C4-2B (cell line): ENCODE data around the gene SCN7A.

Source experiments
- ZFX ChIP-seq: fragments of 450-650 bp; IDR thresholded peaks from 2 replicates; pipeline ENCODE4 v1.6.1; 2017
- TF ChIP-seq, protein P1 (sequence below): fragments of 450-650 bp; conservative IDR thresholded peaks from 2 replicates; pipeline ENCODE4 v1.5.1; 2017; ENCODE audit warnings: mild to moderate bottlenecking

DNA sequence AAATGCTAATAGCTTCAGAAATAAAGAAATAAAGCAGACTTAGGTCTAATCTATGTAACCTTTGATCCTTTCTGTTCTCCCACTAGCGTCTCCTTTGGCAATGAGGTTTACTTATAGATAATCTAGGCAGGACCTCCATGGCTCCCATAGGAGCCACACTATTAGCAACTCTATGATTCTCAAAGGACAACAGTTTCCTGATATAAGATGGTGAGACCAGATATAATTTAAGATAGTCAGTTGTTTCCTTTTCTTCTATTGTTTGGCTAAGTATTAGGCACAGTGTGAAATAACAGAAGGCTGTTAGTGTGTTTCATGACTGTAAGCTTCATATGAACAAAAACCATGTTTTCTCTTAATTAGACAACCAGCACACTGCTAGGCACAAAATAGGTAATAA lies 59.6 kb downstream of the SCN7A start:
- TF ChIP-seq, protein P1, sequence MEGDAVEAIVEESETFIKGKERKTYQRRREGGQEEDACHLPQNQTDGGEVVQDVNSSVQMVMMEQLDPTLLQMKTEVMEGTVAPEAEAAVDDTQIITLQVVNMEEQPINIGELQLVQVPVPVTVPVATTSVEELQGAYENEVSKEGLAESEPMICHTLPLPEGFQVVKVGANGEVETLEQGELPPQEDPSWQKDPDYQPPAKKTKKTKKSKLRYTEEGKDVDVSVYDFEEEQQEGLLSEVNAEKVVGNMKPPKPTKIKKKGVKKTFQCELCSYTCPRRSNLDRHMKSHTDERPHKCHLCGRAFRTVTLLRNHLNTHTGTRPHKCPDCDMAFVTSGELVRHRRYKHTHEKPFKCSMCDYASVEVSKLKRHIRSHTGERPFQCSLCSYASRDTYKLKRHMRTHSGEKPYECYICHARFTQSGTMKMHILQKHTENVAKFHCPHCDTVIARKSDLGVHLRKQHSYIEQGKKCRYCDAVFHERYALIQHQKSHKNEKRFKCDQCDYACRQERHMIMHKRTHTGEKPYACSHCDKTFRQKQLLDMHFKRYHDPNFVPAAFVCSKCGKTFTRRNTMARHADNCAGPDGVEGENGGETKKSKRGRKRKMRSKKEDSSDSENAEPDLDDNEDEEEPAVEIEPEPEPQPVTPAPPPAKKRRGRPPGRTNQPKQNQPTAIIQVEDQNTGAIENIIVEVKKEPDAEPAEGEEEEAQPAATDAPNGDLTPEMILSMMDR, result no peak
- no peak for TF ChIP-seq ZFX
